ENCODE measurements around the gene MYLIP. TPM values are rescaled to one million over a fixed set of nuclear protein-coding genes. Genes with fewer than 3 reads are reported as not detected.

Gene MYLIP
- total RNA-seq, 1 experiment from 2014 or later = 27.0 TPM

DNA sequence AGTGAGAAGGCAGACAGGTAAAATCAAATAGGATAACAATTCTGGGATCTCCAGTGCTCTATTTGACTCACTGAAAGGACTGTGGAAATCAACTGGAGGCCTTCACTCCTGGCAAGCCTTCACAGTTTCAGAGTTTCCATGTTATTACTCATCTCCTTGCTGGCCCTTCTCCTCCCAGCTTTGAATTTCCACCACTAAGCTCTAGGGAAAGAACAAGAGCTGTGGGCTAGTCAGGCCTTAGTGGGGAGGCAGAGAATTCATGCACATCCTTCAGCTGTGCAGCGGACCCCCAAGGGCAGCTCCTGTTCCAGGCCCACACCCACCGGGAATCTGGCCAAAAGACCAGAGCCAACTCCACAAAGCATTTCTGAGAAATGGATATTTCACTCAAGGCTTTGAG is 26.0 kb downstream of the MYLIP start:
- Histone ChIP-seq H3K23ac (ENCODE audit: insufficient read length, low read depth, low read length) (no peak overlapping the region), H3K14ac (ENCODE audit: insufficient read depth, low read length) (no peak overlapping the region), H3K9ac (ENCODE audit: extremely low read depth, insufficient read length, low read length) (no peak overlapping the region), H3K4me1 (ENCODE audit: insufficient read depth, low read length) (no peaks in the 10 kb centered on the region), H2AK5ac (ENCODE audit: insufficient read length, low read length) (no peak overlapping the region), H3K27ac (ENCODE audit: insufficient read length, low read depth, low read length) (no peak overlapping the region), H4K8ac (replicated peaks; ENCODE audit: insufficient read length, low read depth, low read length) (no peak overlapping the region), H2BK5ac (ENCODE audit: insufficient read length, low read length) (no peak overlapping the region), H3K56ac (ENCODE audit: insufficient read length, low read depth, low read length) (no peak overlapping the region), H4K5ac (ENCODE audit: insufficient read length, low read depth, low read length) (no peak overlapping the region), H2BK120ac (ENCODE audit: low read depth, low read length, poor library complexity, severe bottlenecking) (no peak overlapping the region), H3K79me2 (ENCODE audit: insufficient read depth, low read length) (no peaks in the 10 kb centered on the region), H3K79me1 (ENCODE audit: insufficient read depth, low read depth, low read length, poor library complexity, severe bottlenecking) (no peaks in the 10 kb centered on the region), H3K18ac (ENCODE audit: insufficient read length, low read depth, low read length) (no peak overlapping the region), H3K4me2 (ENCODE audit: insufficient read depth, insufficient read length, low read length) (no peak overlapping the region), H3K9me3 (ENCODE audit: control insufficient read depth, low read depth, low read length) (no peaks in the 10 kb centered on the region), H4K20me1 (ENCODE audit: control insufficient read depth, insufficient read depth, insufficient read length) (no peaks in the 10 kb centered on the region), H4K91ac (ENCODE audit: insufficient read length, low read depth, low read length) (no peak overlapping the region), H3K27me3 (ENCODE audit: insufficient read depth, low read length) (no peaks in the 10 kb centered on the region), H2BK12ac (ENCODE audit: insufficient read length, low read depth, low read length) (no peak overlapping the region), H3T11ph (ENCODE audit: low read length) (no peak overlapping the region), H3K23me2 (ENCODE audit: insufficient read length, low read depth, low read length, poor library complexity, severe bottlenecking) (no peaks in the 10 kb centered on the region), H2BK15ac (ENCODE audit: low read depth, low read length) (no peak overlapping the region), H3K4ac (ENCODE audit: low read depth, low read length) (no peak overlapping the region), H2BK20ac (ENCODE audit: low read depth, low read length, poor library complexity, severe bottlenecking) (no peak overlapping the region), H2AFZ (ENCODE audit: low read length) (no peak overlapping the region)
- Mint-ChIP-seq H3K4me1 (no peaks in the 10 kb centered on the region; a peak in 1 of 4 replicates), H3K27me3 (ENCODE audit: low read depth) (no peaks in the 10 kb centered on the region), H3K36me3 (ENCODE audit: insufficient read depth in 1 of 3, low read depth in 3 of 3) (peaks cover under 1 to 22% (median 19%) of the 10 kb centered on the region in 3 experiments; a peak in 6 of 7 replicates), H3K27ac (no peak overlapping the region; a peak in 1 of 7 replicates), H3K4me3 (no peak overlapping the region), H3K9me3 (no peaks in the 10 kb centered on the region)
- no peak for TF ChIP-seq CTCF (conservative IDR thresholded peaks at IDR 0.05)
- WGBS (ENCODE audit: extremely low coverage, insufficient read length, low lambda C conversion rate) = no CpG with 5 or more reads among the region's 2 CpGs
- DNase-seq = no peak
